Amniotic epithelial cell (primary cell): ENCODE data around the gene CAD.
"Not testable (repeated sequence)": the region's sequence is repeated elsewhere in the genome, so short reads cannot be mapped to it uniquely, and the experiment has no call there.

Source experiments
- DNase-seq: peaks from one replicate; pipeline ENCODE4 v3.0.0-alpha.2; 2010; ENCODE audit warnings: low read depth

Gene CAD

DNA sequence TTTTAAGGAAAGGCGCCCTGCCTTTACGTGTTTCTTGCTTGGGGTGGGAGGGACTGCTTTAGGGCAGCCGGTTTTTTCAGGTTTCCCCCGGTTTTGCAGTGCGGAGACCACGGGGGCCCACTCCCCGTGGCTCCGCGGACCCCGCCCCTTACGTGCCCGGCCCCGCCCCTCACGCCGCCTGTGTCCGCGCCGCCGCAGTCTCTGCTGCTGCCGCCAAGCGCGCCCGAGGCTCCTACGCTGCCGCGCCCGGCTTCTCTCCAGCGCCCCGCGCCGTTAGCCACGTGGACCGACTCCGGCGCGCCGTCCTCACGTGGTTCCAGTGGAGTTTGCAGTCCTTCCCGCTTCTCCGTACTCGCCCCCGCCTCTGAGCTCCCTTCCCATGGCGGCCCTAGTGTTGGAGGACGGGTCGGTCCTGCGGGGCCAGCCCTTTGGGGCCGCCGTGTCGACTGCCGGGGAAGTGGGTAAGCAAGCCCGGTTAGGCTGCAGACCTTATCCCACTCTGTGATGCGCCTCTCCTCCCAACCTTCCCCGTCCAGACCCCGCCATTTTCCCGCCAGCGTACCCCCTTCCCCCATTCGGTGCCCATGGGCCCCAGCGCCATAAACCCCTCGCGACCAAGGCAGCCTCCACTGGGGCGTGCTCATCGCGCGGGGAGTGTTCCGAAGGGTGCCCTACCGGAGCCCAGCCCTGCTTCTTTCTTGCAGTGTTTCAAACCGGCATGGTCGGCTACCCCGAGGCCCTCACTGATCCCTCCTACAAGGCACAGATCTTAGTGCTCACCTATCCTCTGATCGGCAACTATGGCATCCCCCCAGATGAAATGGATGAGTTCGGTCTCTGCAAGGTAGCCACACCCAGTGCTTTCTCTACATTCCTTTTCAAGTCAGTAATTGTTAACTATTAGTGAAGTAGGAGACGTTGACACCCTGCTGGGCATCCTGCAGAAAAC lies at the start of gene CAD:
CAD (plus strand) TSS at position 197 of the 949 bp plus-strand sequence; CDS start at position 380, 183 bp downstream.
- DNase-seq, result peak; percentile 77

DNA sequence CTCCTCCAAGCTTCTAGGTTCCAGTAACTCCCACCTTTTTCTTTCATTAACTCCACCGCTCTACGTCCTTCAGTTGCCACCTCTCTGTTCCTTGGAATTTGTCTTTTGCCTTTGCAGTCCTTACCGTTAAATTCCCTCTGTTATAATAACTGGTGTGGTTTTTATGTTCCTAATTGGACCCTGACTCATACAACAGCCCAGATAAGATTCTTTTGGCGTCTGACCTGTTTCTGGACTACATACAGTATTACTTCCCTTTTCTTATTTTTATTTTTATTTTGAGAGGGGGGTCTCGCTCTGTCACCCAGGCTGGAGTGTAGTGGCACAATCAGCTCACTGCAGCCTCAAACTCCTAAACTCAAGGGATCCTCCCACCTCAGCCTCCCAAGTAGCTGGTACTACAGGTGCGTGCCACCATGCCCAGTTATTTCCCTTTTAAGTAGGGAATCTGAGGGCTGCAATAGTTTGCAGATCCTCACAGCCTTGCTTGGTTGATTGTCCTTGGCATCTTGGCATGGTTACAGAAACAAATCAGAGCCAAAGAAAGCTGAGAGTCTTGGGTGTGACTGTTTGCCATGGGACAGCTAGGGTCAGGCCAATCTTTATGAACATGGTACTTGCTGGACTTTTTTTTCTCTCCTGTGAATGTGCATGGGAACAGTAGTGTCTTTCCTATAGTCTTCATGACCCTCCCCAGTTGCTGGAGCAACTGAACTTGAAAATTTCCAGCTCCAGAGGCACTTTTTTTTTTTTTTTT lies 46.4 kb upstream of the CAD start:
- DNase-seq, result no peak

DNA sequence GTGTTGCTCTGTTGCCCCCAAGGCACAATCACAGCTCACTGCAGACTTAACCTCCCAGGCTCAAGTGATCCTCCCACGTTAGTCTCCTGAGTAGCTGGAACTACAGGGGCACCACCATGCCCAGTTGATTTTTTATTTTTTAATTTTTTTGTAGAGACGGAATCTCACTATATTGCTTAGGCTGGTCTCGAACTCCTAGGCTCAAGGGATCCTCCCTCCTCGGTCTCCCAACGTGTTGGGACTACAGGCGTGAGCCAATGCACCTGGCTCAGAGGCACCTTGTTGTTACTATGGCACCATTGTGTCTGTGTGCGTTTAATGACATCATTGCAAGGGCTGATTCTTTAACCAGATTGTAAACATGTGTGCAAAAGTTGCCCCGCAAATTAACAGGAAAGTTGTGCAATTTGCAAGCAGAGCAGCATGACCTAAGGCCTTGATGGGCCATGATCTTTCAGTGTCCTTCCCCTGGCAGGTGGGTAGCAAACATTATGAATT lies 45.8 kb upstream of the CAD start:
- DNase-seq, result no peak

DNA sequence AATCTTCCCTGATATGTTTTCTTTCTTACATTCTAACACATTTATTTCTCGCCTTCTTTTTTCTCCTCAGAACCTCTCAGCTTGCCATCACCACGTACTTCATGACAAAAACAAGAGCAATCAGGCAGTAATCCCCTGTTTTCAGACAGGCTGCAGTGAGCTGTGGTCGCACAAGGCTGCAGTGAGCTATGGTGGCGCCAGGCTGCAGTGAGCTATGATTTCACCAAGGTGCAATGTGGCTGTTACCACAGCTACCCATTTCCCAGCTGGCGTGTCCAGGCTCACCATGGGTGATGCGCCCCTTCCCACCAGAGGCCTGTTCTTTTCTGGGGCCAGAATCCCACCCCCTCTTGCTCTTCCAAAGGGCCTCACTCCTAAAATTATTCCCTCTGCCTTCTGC lies 42.5 kb upstream of the CAD start:
- peak; percentile 42 for DNase-seq

DNA sequence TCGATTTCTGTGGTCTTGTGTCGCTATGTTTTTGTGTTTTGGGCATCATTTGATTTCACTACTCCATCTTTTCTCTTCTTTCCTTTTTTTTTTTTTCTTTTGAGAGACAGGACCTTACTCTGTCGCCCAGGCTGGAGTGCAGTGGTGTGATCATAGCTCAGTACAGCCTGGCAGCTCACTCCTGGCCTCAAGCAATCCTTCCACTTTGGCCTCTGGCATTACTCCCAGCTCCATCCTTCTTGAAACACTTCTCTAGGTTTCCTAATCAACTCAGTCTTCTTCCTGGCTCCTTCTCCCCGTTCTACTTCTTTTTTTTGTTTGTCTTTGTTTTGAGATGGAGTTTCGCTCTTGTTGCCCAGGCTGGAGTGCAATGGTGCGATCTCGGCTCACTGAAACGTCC lies 41.8 kb upstream of the CAD start:
- no peak for DNase-seq

DNA sequence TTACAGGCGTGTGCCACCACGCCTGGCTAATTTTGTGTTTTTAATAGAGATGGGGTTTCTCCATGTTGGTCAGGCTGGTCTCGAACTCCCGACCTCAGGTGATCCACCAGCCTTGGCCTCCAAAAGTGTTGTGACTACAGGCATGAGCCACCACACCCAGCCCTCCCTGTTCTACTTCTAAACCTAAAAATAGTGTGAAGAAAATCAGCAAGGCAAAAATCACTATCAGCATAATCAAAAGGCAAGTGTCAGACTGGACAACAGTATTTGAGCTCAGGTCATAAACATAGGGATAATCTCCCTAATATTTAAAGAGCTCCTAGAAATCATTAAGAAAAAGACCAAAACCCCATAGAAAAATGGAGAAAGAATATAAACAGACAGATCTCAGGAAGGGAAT lies 41.4 kb upstream of the CAD start:
- DNase-seq, result not testable (repeated sequence)

DNA sequence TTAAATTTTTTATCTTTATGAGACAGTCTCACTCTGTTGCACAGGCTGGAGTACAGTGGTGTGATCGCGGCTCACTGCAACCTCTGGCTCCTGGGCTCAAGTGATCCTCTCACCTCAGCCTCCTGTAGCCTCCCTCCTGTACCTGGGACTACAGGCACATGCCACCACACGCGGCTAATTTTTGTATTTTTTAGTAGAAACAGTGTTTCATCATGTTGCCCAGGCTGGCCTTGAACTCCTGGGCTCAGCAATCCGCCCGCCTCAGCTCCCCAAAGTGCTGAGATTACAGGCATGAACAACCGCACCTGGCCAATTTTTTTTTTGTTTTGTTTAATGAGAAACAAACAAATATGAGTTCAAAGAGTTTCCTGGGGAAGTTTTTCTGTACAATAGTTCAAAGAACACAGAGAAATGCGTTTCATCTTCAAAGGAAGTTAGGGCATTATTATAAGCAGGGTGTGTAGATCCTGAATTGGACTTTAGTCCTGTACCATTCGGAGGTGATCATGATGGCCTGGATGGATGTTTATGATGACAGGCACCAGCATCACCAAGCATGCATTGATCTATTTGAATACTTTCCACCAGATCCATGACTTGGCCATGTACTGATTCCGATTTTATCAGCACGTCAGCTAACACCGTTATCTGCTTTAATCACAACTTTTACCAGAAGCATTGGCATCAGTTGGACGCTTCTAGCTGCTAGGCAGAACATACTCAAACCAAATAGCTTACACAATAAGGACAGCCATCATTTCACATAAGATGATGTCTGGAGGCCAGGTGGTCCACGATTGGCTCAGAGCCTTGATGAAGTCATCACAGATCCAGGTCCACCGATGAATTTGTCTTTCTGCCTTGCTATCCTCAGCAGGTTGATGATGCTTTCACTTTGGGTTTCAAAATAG lies 39.5 kb upstream of the CAD start:
- no peak for DNase-seq

DNA sequence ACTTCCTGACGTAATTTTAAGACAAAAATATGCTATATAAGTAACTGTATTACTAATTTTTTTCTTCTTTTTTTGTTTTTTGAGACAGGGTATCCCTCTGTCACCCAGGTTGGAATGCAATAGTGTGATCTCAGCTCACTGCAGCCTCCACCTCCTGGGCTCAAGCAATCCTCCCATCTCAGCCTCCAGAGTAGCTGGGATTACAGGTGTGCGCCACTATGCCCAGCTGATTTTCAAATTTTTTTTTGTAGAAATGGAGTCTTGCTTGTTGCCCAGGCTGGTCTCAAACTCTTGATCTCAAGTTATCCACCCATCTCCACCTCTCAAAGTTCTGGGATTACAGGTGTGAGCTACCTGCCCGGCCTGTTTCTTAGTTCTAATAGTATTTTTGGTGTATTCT lies 38.7 kb upstream of the CAD start:
- no peak for DNase-seq

DNA sequence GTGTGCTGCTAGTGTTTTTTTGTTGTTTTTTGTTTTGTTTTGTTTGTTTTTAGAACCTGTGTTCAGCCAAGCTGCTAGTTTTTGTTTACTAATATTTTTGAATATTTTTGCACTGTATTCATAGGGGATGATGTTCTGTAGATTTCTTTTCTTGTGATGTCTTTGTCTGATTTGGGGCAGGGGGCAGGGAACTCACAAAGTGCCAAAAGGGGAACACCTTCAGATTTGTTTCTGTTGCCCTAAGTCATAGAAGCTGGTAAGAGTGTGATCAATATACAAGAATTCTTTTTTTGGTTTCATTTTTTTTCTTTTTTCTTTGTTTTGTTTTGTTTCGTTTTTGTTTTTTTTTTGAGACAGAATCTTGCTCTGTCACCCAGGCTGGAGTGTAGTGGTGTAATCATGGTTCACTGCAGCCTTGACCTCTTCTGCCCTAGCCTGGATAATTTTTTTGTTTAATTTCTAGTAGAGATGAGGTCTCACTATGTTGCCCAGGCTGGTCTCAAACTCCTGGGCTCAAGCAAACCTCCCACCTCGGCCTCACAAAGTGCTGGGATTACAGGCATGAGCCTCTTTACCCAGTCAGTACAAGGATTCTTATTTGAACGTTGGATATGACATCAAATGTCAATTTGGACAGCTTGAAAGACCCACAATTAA lies 37.7 kb upstream of the CAD start:
- no peak for DNase-seq

DNA sequence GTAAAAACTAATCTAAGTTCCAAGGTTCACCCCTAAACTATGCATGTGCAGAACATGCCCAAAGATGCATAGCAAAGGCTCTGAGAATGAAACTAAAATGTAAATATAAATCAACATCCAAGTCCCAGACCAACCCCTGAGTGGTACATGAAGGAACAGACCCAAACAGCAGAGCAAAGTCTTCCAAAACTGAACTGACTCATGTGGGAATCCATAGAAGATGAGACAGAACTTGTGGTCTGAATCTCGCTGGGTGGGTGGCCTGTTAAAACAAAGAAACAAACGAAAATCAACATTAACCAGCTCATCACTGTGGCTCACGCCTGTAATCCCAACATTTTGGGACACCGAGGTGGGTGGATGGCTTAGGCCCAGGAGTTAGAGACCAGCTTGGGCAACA lies 34.8 kb upstream of the CAD start:
- peak; percentile 23 for DNase-seq

DNA sequence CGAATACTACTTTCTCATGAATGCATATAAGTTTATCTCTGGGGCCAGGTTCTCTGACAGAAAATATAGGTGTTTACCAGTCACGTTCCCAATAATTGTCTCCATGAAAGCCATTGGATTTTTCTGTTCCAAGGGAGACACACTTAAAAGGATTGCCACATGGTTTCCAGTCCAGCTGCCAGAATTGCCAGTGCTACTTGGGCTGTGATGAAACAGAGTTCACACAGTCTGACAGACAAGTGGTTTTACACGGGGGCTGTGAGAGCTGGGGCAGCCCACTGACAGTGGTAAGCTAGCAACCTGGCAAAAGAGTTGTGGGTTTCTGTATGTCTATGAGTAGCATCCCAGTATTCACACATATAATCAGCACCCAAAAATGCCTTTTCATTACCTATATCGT lies 33.1 kb upstream of the CAD start:
- DNase-seq, result peak; percentile 49

DNA sequence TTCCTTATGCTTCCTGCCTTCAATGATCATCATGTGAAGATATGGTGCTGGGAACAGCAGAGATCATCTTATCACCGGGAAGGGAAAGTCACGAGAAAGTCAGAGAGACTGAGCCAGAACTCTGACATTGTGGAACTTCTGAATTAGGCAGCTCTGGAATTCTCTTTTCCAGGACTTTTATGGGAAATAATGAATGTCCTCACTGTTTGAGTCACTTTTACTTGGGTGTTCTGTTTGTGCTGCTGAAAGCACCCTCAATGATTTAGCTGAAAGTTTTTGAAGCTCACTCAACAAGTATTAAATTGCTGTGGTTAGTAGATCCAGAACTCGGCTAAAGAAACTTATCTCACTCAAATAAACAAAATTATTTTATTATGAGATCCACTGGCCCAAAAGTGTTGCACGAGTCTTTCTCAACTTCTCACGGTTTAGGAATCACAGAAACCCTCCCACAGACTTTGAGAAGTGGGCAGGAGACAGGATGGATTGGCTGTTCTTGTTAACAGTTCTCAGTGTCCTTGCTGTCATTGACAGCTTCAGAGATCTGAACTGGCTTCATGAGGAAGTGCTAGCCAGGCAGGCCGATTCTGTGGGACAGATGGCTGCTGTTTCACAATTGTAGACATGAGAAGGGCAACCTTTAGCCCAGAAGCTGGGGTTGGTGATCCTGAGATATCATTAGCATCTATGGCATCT lies 31.7 kb upstream of the CAD start:
- DNase-seq, result peak; percentile 83

DNA sequence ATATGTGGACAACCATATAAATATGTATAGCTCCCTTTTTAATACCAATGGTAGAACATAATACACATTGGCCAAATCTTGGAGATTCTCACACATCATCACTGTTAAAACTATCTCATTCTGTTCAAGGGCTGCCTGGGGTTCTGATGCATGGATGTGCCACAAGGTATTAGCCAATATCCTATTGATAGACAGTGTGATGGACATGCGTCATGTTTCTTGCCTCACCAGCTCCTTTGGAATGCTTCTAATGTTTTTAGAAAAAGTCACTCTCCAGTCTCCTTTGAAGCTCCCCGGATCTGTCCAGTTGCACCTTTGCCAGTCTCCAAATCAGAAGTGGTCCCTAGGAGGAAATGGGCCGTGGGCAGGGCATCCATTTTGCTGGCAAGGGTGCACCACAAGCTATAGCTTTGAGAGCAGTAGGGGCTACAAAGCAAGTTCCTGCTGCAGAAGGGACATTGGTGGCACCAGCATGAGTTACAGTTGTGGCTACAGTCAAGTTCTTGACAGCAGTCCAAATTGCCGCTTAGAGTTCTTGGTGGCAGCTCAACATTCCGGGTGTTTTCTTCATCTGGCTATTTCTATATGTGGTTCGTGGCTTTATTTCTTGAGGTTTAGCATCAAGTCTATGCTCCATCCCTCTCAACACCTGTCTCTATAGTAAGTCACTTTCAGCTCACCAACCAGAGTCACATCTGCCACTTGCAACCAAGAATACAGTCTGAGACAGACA lies 30.4 kb upstream of the CAD start:
- DNase-seq, result no peak

DNA sequence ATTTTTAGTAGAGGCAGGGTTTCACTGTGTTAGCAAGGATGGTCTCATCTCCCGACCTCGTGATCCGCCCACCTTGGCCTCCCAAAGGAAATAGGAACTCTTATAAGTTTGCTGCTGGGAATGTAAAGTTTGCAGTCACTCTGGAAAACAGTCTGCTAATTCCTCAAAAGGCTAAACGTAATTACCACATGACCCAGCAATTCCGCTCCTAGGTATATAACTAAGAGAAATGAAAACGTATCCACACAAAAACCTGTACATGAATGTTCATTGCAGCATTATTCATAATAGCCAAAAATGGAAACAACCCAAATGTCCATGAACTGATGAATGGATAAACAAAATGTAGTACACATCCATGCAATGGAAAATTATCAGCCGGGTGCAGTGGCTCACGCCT lies 27.2 kb upstream of the CAD start:
- no peak for DNase-seq

DNA sequence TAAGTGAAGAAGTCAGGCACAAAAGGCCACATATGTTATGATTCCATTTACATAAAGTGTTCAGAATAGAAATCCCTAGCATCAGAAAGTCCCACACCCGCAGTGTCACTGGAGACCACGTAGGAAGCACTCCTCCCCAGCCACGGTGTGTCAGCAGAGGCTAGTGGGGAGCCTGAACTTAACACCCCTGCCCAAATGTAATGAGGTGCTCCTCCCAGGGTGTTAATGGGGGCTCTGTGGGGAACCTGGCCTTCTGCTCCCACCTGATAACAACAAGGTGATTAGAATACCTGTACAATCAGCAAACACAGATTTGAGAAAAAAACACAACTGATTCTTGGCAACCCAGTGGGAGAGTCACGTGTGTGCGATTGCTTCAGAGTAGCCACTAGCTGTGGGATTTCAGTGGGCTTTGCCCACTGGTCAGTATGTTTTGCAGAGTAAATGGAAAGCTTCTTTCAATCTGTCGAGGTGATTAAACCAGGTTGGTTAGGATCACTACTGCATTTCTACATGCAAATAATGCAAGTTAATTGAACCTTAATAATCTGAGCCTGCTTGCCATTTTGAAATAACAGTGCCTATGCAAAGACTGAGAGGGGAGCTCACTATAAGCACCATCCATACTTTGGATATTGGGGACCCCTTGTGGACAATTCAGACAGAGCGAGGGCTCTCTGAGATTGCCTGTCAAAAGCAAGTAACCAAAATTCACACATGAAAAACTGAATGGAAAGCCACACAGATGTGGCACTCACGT lies 25.9 kb upstream of the CAD start:
- peak; percentile 58 for DNase-seq

DNA sequence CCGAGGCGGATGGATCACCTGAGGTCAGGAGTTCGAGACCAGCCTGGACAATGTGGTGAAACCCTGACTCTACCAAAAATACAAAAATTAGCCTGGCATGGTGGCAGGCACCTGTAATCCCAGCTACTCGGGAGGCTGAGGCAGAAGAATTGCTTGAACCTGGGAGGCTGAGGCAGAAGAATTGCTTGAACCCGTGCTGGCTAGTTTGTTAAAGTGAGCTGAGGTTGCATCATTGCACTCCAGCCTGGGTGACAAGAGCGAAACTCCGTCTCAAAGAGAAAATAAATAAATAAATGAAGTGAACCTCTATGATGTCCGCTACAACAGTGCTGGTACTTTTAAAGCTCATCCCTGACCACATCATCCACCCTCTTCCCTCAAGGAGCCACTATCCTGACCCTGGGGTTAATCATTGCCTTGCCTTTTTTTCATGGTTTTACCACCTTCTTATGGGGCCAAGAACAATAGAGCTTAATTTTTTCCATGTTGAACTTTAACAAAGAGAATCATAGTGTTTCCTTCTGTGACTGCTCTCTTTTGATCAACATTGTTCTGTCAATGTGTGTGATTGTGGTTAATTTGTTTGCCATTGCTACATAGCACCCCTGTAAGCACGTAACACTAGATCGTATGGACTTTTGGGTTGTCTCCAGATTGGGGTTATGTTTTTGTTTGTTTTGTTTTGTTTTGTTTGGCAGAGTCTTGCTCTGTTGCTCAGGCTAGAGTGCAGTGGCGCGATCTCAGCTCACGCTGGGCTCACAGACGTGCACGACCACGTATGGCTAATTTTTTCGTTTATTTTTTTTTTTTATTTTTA lies 22.4 kb upstream of the CAD start:
- DNase-seq, result no peak

DNA sequence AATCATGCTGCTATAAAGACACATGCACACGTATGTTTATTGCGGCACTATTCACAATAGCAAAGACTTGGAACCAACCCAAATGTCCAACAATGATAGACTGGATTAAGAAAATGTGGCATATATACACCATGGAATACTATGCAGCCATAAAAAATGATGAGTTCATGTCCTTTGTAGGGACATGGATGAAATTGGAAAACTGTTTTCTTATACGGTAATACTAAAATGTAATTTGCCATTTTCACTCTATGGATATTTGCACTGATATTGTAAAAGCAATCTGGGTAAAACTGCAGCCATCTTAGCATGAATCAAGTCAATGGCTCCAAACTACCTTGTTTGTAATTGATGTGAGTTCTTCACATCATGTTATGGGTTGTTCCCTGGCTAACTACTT lies 21.4 kb upstream of the CAD start:
- not testable (repeated sequence) for DNase-seq

DNA sequence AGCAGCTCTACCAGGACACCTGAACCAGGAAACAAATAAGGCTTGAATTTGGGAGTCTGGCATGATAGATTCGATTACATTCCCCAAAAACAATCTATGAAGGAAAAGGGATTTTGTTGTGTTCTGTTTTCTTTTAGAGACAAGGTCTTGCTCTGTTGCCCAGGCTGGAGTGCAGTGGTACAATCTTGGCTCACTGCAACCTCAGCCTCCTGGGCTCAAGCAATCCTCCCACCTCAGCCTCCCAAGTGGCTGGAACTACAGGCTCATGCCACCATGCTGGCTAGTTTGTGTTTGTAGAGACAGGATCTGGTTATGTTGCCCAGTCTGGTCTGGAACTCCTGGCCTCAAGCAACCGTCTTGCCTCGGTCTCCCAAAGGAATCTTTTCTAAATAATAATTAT lies 19.1 kb upstream of the CAD start:
- not testable (repeated sequence) for DNase-seq
